ENCODE measurements around the gene LTA4H.

DNA sequence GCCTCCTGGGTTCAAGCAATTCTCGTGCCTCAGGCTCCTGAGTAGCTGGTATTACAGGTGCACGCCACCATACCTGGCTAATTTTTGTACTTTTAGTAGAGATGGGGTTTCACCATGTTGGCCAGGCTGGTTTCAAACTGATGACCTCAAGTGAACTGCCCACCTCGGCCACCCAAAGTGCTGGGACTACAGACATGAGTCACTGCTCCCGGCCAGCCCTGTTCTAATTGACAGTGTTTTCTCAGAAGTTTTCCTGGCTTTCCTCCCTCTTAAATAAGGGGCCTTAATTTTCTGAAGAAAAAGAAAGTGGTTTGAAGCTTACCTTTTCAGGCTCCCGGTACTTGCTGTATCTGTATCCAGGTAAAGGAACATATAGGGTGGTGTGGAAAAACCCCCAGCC is 40.9 kb downstream of the LTA4H start:
- TF ChIP-seq EZH2phosphoT487 (IDR thresholded peaks at IDR 0.05; ENCODE audit: insufficient read depth, low read depth) (no peak), EZH2 (IDR thresholded peaks at IDR 0.05; ENCODE audit: insufficient read depth, poor library complexity, severe bottlenecking) (no peak)
